ENCODE data around the gene SPRING1.

- TF ChIP-seq EZH2 (IDR thresholded peaks at IDR 0.05; ENCODE audit: insufficient read depth, poor library complexity, severe bottlenecking) (no peak), EZH2phosphoT487 (IDR thresholded peaks at IDR 0.05; ENCODE audit: insufficient read depth, low read depth) (no peak)
Measured at GRCh38 chr12:116712458-116713303, 25.2 kb downstream of the SPRING1 start.

Data from GM23248 (cell line).